Neuronal stem cell (in vitro differentiated cells): ENCODE data around the gene NUDT10.

Experiments
- DNase-seq: peaks from one replicate; pipeline ENCODE4 v3.0.0-alpha.2; 2013; ENCODE audit warnings: low spot score
- H2AFZ ChIP-seq: one replicate; pipeline ENCODE4 v1.6.1; 2013; ENCODE audit warnings: mild to moderate bottlenecking, low read length, inconsistent platforms
- H2AK5ac ChIP-seq: 2 replicates; pipeline ENCODE4 v1.6.1; 2013; ENCODE audit warnings: low read depth, mild to moderate bottlenecking, inconsistent platforms, low read length, moderate library complexity, mixed read lengths
- H2BK120ac ChIP-seq: 2 replicates; pipeline ENCODE4 v1.6.1; 2013; ENCODE audit warnings: low read depth, mild to moderate bottlenecking, inconsistent platforms, low read length, moderate library complexity, mixed read lengths
- H2BK12ac ChIP-seq: one replicate; pipeline ENCODE4 v1.6.1; 2013; ENCODE audit warnings: low read length, inconsistent platforms
- H2BK15ac ChIP-seq: 2 replicates; pipeline ENCODE4 v1.6.1; 2013; ENCODE audit warnings: mild to moderate bottlenecking, low read length, inconsistent platforms, mixed read lengths
- H2BK5ac ChIP-seq: one replicate; pipeline ENCODE4 v1.6.1; 2013; ENCODE audit warnings: inconsistent platforms, mild to moderate bottlenecking, low read length, moderate library complexity
- H3K14ac ChIP-seq: one replicate; pipeline ENCODE4 v1.6.1; 2013; ENCODE audit warnings: low read length, inconsistent platforms
- H3K18ac ChIP-seq: 2 replicates; pipeline ENCODE4 v1.6.1; 2013; ENCODE audit warnings: low read length, inconsistent platforms
- H3K23ac ChIP-seq: 2 replicates; pipeline ENCODE4 v1.6.1; 2013; ENCODE audit warnings: low read depth, mild to moderate bottlenecking, mixed read lengths, low read length, inconsistent platforms; ENCODE audit not compliant: poor library complexity
- H3K27ac ChIP-seq: replicated peaks from 3 replicates; pipeline ENCODE4 v1.5.1; 2013; ENCODE audit warnings: low read length, inconsistent platforms
- H3K27me3 ChIP-seq, 3 experiments: 2 replicates each; pipeline ENCODE4 v1.6.1; 2013; ENCODE audit warnings: low read length in 3 of 3, mild to moderate bottlenecking in 2 of 3, inconsistent platforms in 1 of 3, low read depth in 1 of 3, mixed read lengths in 1 of 3, moderate library complexity in 1 of 3; ENCODE audit not compliant: control insufficient read depth in 3 of 3, insufficient read depth in 3 of 3
- H3K36me3 ChIP-seq, 2 donors: replicated peaks in 1 of 2; 2 replicates each; pipeline ENCODE4 v1.6.1; 2013; ENCODE audit warnings: low read length in 2 of 2; ENCODE audit not compliant: control insufficient read depth in 2 of 2, insufficient read depth in 2 of 2
- H3K4ac ChIP-seq: 2 replicates; pipeline ENCODE4 v1.6.1; 2013; ENCODE audit warnings: inconsistent platforms, mild to moderate bottlenecking, low read length, moderate library complexity
- H3K4me1 ChIP-seq, 2 donors: 1 replicate in 1 of 2; 2 replicates in 1 of 2; pipeline ENCODE4 v1.6.1; 2013; ENCODE audit warnings: low read length in 2 of 2, low read depth in 1 of 2; ENCODE audit not compliant: control insufficient read depth in 2 of 2, insufficient read depth in 1 of 2
- H3K4me2 ChIP-seq: one replicate; pipeline ENCODE4 v1.6.1; 2013; ENCODE audit warnings: mild to moderate bottlenecking, low read length, inconsistent platforms; ENCODE audit not compliant: insufficient read depth, poor library complexity, severe bottlenecking
- H3K4me3 ChIP-seq, 2 donors: 2 replicates each; pipeline ENCODE4 v1.5.1; 2013; ENCODE audit warnings: low read length in 2 of 2, mild to moderate bottlenecking in 2 of 2, inconsistent platforms in 1 of 2, moderate library complexity in 1 of 2
- H3K79me1 ChIP-seq: one replicate; pipeline ENCODE4 v1.6.1; 2013; ENCODE audit warnings: low read depth, mild to moderate bottlenecking, inconsistent platforms, low read length, moderate library complexity
- H3K9ac ChIP-seq: one replicate; pipeline ENCODE4 v1.6.1; 2013; ENCODE audit warnings: mild to moderate bottlenecking, low read depth, low read length, inconsistent platforms; ENCODE audit not compliant: poor library complexity
- H3K9me3 ChIP-seq, 2 donors: replicated peaks in 1 of 2; 2 replicates each; pipeline versions ENCODE3 to v1.6.1; 2013; ENCODE audit warnings: low read length in 2 of 2, mild to moderate bottlenecking in 2 of 2, inconsistent platforms in 1 of 2, low read depth in 1 of 2, mixed read lengths in 1 of 2, moderate library complexity in 1 of 2; ENCODE audit not compliant: control insufficient read depth in 2 of 2, insufficient read depth in 1 of 2
- H4K8ac ChIP-seq: one replicate; pipeline ENCODE4 v1.6.1; 2013; ENCODE audit warnings: low read depth, mild to moderate bottlenecking, inconsistent platforms, low read length, moderate library complexity
- H4K91ac ChIP-seq: one replicate; pipeline ENCODE4 v1.6.1; 2013; ENCODE audit warnings: low read length, low read depth, mild to moderate bottlenecking, inconsistent platforms; ENCODE audit not compliant: poor library complexity
- WGBS, 2 donors: extraction: QIAGEN DNeasy Blood & Tissue Kit; methylation state at CpG; one replicate each; pipeline ENCODE4 v1.1.7; 2013; ENCODE audit warnings: missing lambda C conversion rate in 2 of 2, mixed read lengths in 1 of 2; ENCODE audit not compliant: insufficient read length in 2 of 2, insufficient replicate concordance in 1 of 2; ENCODE audit errors: extremely low coverage in 2 of 2; 5-methylcytosine and 5-hydroxymethylcytosine counted together

NUDT10 gene

DNA sequence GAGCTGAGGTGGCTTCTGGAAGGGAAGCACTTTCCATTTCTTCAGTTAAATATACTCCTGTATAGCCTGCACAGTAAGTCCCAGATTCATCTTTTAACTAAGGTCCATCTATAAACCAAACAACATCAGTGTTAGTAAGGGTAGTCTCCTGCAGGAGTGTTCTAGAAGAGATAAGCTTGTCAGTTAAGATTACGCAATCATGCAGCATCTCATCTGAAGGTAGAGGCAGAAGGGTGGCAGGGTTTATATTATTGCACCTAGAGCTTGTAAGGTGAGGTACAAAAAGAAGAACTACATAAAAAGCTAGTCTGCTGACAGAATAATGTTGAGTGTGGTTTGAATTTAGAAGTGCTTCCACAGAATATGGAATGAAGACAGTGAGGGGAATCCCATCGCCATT, 44.0 kb downstream of the NUDT10 start:
- Histone ChIP-seq H3K23ac (no peak overlapping the region), H3K36me3 (no peaks in the 10 kb centered on the region), H2BK15ac (no peak overlapping the region), H2AFZ (no peak overlapping the region), H3K4me3 (no peak overlapping the region), H3K27me3 (no peaks in the 10 kb centered on the region), H3K4me1 (no peaks in the 10 kb centered on the region), H3K18ac (no peak overlapping the region), H3K4me2 (no peak overlapping the region), H2AK5ac (no peak overlapping the region), H3K9me3 (no peaks in the 10 kb centered on the region), H3K79me1 (no peaks in the 10 kb centered on the region), H2BK5ac (no peak overlapping the region), H4K91ac (no peak overlapping the region), H2BK12ac (no peak overlapping the region), H3K14ac (no peak overlapping the region), H3K9ac (no peak overlapping the region), H3K4ac (no peak overlapping the region), H2BK120ac (no peak overlapping the region), H4K8ac (no peak overlapping the region), H3K27ac (no peak overlapping the region)
- no peak for DNase-seq
- no CpG with 5 or more reads among the region's 2 CpGs for WGBS, 2 donors
